H9 (cell line): ENCODE data around the gene BTG4. TPM values are rescaled to one million over a fixed set of nuclear protein-coding genes. Genes with fewer than 3 reads are reported as not detected.

Experiments used
- DNase-seq: peaks from one replicate; pipeline ENCODE4 v3.0.0-alpha.2; 2017
- H2AFZ ChIP-seq: one replicate; pipeline ENCODE4 v1.6.1; 2013; ENCODE audit warnings: mild to moderate bottlenecking, low read length, control low read depth, moderate library complexity
- H2AK5ac ChIP-seq: 2 replicates; pipeline ENCODE4 v1.6.1; 2013; ENCODE audit warnings: low read length, control low read depth, mixed read lengths; ENCODE audit not compliant: insufficient read length
- H2BK120ac ChIP-seq: one replicate; pipeline ENCODE4 v1.6.1; 2013; ENCODE audit warnings: low read depth, mild to moderate bottlenecking, low read length, control low read depth, inconsistent platforms; ENCODE audit not compliant: poor library complexity, severe bottlenecking
- H2BK12ac ChIP-seq: 2 replicates; pipeline ENCODE4 v1.6.1; 2013; ENCODE audit warnings: low read length, control low read depth, mixed read lengths, low read depth; ENCODE audit not compliant: insufficient read length
- H2BK15ac ChIP-seq: 2 replicates; pipeline ENCODE4 v1.6.1; 2013; ENCODE audit warnings: low read depth, low read length, control low read depth
- H2BK20ac ChIP-seq: one replicate; pipeline ENCODE4 v1.6.1; 2013; ENCODE audit warnings: low read depth, mild to moderate bottlenecking, low read length, control low read depth, inconsistent platforms; ENCODE audit not compliant: poor library complexity, severe bottlenecking
- H2BK5ac ChIP-seq: 2 replicates; pipeline ENCODE4 v1.6.1; 2013; ENCODE audit warnings: low read length, control low read depth, mixed read lengths; ENCODE audit not compliant: insufficient read length
- H3K14ac ChIP-seq: 2 replicates; pipeline ENCODE4 v1.6.1; 2013; ENCODE audit warnings: low read length, control low read depth; ENCODE audit not compliant: insufficient read depth
- H3K18ac ChIP-seq: 2 replicates; pipeline ENCODE4 v1.6.1; 2013; ENCODE audit warnings: low read depth, mild to moderate bottlenecking, mixed read lengths, low read length, control low read depth; ENCODE audit not compliant: insufficient read length
- H3K23ac ChIP-seq: 2 replicates; pipeline ENCODE4 v1.6.1; 2013; ENCODE audit warnings: low read length, control low read depth, mixed read lengths, low read depth; ENCODE audit not compliant: insufficient read length
- H3K23me2 ChIP-seq: 2 replicates; pipeline ENCODE4 v1.6.1; 2013; ENCODE audit warnings: low read depth, mild to moderate bottlenecking, mixed read lengths, low read length, control low read depth; ENCODE audit not compliant: insufficient read length, poor library complexity, severe bottlenecking
- H3K27ac ChIP-seq: 2 replicates; pipeline ENCODE4 v1.5.1; 2013; ENCODE audit warnings: low read length, control low read depth, mixed read lengths, low read depth; ENCODE audit not compliant: insufficient read length
- H3K27me3 ChIP-seq: 2 replicates; pipeline ENCODE4 v1.6.1; 2013; ENCODE audit warnings: low read length, control low read depth, inconsistent platforms; ENCODE audit not compliant: insufficient read depth
- H3K4ac ChIP-seq: 2 replicates; pipeline ENCODE4 v1.6.1; 2013; ENCODE audit warnings: low read depth, mild to moderate bottlenecking, control low read depth, inconsistent platforms, low read length, moderate library complexity
- H3K4me1 ChIP-seq: 2 replicates; pipeline ENCODE4 v1.6.1; 2013; ENCODE audit warnings: low read length, control low read depth, inconsistent platforms; ENCODE audit not compliant: insufficient read depth
- H3K4me2 ChIP-seq: 2 replicates; pipeline ENCODE4 v1.6.1; 2013; ENCODE audit warnings: low read length, control low read depth, mixed read lengths; ENCODE audit not compliant: insufficient read length, insufficient read depth
- H3K56ac ChIP-seq: 2 replicates; pipeline ENCODE4 v1.6.1; 2013; ENCODE audit warnings: low read depth, mild to moderate bottlenecking, mixed read lengths, low read length, control low read depth; ENCODE audit not compliant: insufficient read length
- H3K79me1 ChIP-seq: 2 replicates; pipeline ENCODE4 v1.6.1; 2013; ENCODE audit warnings: low read depth, mild to moderate bottlenecking, moderate library complexity, low read length, control low read depth, inconsistent platforms; ENCODE audit not compliant: insufficient read depth, poor library complexity, severe bottlenecking
- H3K79me2 ChIP-seq: 2 replicates; pipeline ENCODE4 v1.6.1; 2013; ENCODE audit warnings: low read length, control low read depth, inconsistent platforms; ENCODE audit not compliant: insufficient read depth
- H3K9ac ChIP-seq: 2 replicates; pipeline ENCODE4 v1.6.1; 2013; ENCODE audit warnings: low read length, control low read depth, mixed read lengths; ENCODE audit not compliant: insufficient read length; ENCODE audit errors: extremely low read depth
- H3K9me3 ChIP-seq: one replicate; pipeline ENCODE4 v1.6.1; 2013; ENCODE audit warnings: low read depth, low read length, inconsistent platforms; ENCODE audit not compliant: control insufficient read depth
- H3T11ph ChIP-seq: one replicate; pipeline ENCODE4 v1.6.1; 2013; ENCODE audit warnings: mild to moderate bottlenecking, low read length, control low read depth, inconsistent platforms
- H4K20me1 ChIP-seq: one replicate; pipeline ENCODE4 v1.6.1; 2013; ENCODE audit not compliant: control insufficient read depth, insufficient read length, insufficient read depth
- H4K5ac ChIP-seq: 2 replicates; pipeline ENCODE4 v1.6.1; 2013; ENCODE audit warnings: low read depth, mild to moderate bottlenecking, mixed read lengths, low read length, control low read depth; ENCODE audit not compliant: insufficient read length
- H4K8ac ChIP-seq: replicated peaks from 2 replicates; pipeline ENCODE4 v1.6.1; 2013; ENCODE audit warnings: low read length, control low read depth, mixed read lengths, low read depth; ENCODE audit not compliant: insufficient read length
- H4K91ac ChIP-seq: 2 replicates; pipeline ENCODE4 v1.6.1; 2013; ENCODE audit warnings: low read depth, mild to moderate bottlenecking, moderate library complexity, mixed read lengths, low read length, control low read depth; ENCODE audit not compliant: insufficient read length
- H3K27ac Mint-ChIP-seq, 3 experiments: 2 replicates in 2 of 3; 3 replicates in 1 of 3; pipeline ENCODE4 v1.8.0; 2020 to 2021; ENCODE audit warnings: mixed read lengths in 3 of 3, mild to moderate bottlenecking in 1 of 3, moderate library complexity in 1 of 3
- H3K27me3 Mint-ChIP-seq: 2 replicates; pipeline ENCODE4 v1.8.0; 2021; ENCODE audit warnings: low read depth, mild to moderate bottlenecking, moderate library complexity, mixed read lengths
- H3K36me3 Mint-ChIP-seq, 3 experiments: 2 replicates in 2 of 3; 3 replicates in 1 of 3; pipeline ENCODE4 v1.8.0; 2020 to 2021; ENCODE audit warnings: low read depth in 3 of 3, mixed read lengths in 3 of 3; ENCODE audit not compliant: insufficient read depth in 1 of 3
- H3K4me1 Mint-ChIP-seq, 2 experiments: 2 replicates each; pipeline ENCODE4 v1.8.0; 2020; ENCODE audit warnings: mixed read lengths in 2 of 2
- H3K4me3 Mint-ChIP-seq, 2 experiments: 2 replicates in 1 of 2; 3 replicates in 1 of 2; pipeline ENCODE4 v1.8.0; 2020 to 2021; ENCODE audit warnings: mild to moderate bottlenecking in 2 of 2, mixed read lengths in 2 of 2, moderate library complexity in 1 of 2
- H3K9me3 Mint-ChIP-seq, 2 experiments: 2 replicates in 1 of 2; 3 replicates in 1 of 2; pipeline ENCODE4 v1.8.0; 2020; ENCODE audit warnings: mild to moderate bottlenecking in 2 of 2, mixed read lengths in 2 of 2, moderate library complexity in 1 of 2
- WGBS: extraction: QIAGEN DNeasy Blood & Tissue Kit; methylation state at CpG from one replicate; pipeline ENCODE4 v1.1.7; 2013; ENCODE audit warnings: missing lambda C conversion rate, low lambda C conversion rate, mixed read lengths; ENCODE audit not compliant: insufficient read length; ENCODE audit errors: extremely low coverage; 5-methylcytosine and 5-hydroxymethylcytosine counted together
- total RNA-seq: library from RNA; stranded (reverse); gene quantifications from 2 replicates; pipeline ENCODE4 v1.2.1, GENCODE V29; 2021
- TF ChIP-seq, protein P1 (sequence below): fragments of 200-600 bp; sonication (generic); conservative IDR thresholded peaks from 3 replicates; pipeline ENCODE4 v1.8.0; 2021; ENCODE audit warnings: antibody characterized with exemption, mild to moderate bottlenecking

Gene BTG4
- total RNA-seq, 1 experiment from 2014 or later = not detected

DNA sequence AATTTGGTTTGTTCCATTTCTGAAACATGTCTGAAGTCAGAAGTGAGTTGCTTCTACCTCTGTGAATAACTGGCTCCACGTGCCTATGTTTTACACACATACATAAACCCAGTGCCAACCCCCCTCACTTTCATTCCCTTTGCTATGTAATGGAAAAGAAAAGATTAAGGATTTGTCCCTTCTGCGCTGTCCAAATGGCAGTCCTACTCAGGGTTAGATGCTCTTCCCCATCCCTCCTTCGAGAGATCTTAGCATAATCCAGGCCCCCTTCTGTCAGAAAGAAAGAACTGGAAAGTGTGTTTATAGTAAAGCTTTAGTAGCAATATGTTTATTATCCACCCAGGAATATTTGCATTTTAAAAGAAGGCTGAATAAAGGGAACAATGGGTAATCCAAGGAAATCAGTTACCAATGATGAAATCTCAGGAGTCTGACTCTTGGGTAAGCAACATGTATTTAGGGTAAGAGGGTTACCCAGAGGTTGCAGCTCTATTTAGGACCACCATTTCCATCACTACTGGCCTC lies 25.2 kb upstream of the BTG4 start:
- Histone ChIP-seq H3K79me1 (no peaks in the 10 kb centered on the region), H3K79me2 (no peaks in the 10 kb centered on the region), H3K23me2 (peaks cover 16% of the 10 kb centered on the region), H3K4ac (no peak overlapping the region), H3K56ac (no peak overlapping the region), H2BK12ac (no peak overlapping the region), H3K27me3 (peaks cover 22% of the 10 kb centered on the region; the same call in 1 of the 2 replicates), H3K14ac (no peak overlapping the region), H4K5ac (no peak overlapping the region), H4K91ac (no peak overlapping the region), H4K20me1 (no peaks in the 10 kb centered on the region), H3K27ac (no peak overlapping the region), H3K18ac (no peak overlapping the region), H3K9ac (no peak overlapping the region), H4K8ac (no peak overlapping the region), H3K4me1 (no peaks in the 10 kb centered on the region; the same call in 1 of the 2 replicates), H2AFZ (no peak overlapping the region), H3T11ph (no peak overlapping the region), H3K9me3 (no peaks in the 10 kb centered on the region), H2BK20ac (no peak overlapping the region), H2BK120ac (no peak overlapping the region), H3K4me2 (no peak overlapping the region), H2BK5ac (no peak overlapping the region), H3K23ac (no peak overlapping the region), H2AK5ac (no peak overlapping the region), H2BK15ac (no peak overlapping the region)
- Mint-ChIP-seq H3K4me3 (no peak overlapping the region), H3K4me1 (peaks cover 35 to 37% of the 10 kb centered on the region in 2 experiments), H3K36me3 (peaks cover 0 to 5% (median 0%) of the 10 kb centered on the region in 3 experiments; a peak in 3 of 7 replicates), H3K9me3 (peaks cover 9 to 13% of the 10 kb centered on the region in 2 experiments; a peak in 4 of 5 replicates), H3K27me3 (peaks cover 48% of the 10 kb centered on the region), H3K27ac (peak overlapping the region in 1 of 3 experiments; percentile 57; a peak in 1 of 7 replicates)
- DNase-seq = no peak
- no CpG with 5 or more reads among the region's 3 CpGs for WGBS
- TF ChIP-seq, protein P1, sequence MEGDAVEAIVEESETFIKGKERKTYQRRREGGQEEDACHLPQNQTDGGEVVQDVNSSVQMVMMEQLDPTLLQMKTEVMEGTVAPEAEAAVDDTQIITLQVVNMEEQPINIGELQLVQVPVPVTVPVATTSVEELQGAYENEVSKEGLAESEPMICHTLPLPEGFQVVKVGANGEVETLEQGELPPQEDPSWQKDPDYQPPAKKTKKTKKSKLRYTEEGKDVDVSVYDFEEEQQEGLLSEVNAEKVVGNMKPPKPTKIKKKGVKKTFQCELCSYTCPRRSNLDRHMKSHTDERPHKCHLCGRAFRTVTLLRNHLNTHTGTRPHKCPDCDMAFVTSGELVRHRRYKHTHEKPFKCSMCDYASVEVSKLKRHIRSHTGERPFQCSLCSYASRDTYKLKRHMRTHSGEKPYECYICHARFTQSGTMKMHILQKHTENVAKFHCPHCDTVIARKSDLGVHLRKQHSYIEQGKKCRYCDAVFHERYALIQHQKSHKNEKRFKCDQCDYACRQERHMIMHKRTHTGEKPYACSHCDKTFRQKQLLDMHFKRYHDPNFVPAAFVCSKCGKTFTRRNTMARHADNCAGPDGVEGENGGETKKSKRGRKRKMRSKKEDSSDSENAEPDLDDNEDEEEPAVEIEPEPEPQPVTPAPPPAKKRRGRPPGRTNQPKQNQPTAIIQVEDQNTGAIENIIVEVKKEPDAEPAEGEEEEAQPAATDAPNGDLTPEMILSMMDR = no peak
